K562 (cell line): ENCODE measurements around the gene ATL1. TPM values are rescaled to one million over a fixed set of nuclear protein-coding genes. Genes with fewer than 3 reads are reported as not detected.

ENCODE experiments used
- ATAC-seq: fragments of 200-7000 bp; cut with Tn5 transposase; 3 replicates; pipeline ENCODE4 v1.9.1; 2020; ENCODE audit warnings: moderate library complexity
- BruUV-seq: library from RNA; stranded (reverse); fragments of 400-500 nt; replicated peaks from 2 replicates; lab custom pipeline; 2021; lab: Mats Ljungman, UMichigan
- CTCF ChIA-PET: fragments of 300-600 bp; formaldehyde crosslinking; extraction: SDS; loops from one replicate; lab custom pipeline; 2021; ENCODE audit warnings: low intra/inter-chr PET ratio; lab: Yijun Ruan, JAX
- POLR2A ChIA-PET: fragments of 300-600, 350-650 bp; sonication (Branson Sonifier 250); formaldehyde crosslinking; extraction: SDS; loops from one replicate; lab custom pipeline; 2021; ENCODE audit warnings: antibody characterized with exemption, inconsistent platforms; lab: Yijun Ruan, JAX
- DNase-seq, 4 experiments: peaks; one replicate each; pipeline versions ENCODE4 v3.0.0 to v3.0.0-alpha.2; 2011 to 2018; ENCODE audit warnings: low spot score in 3 of 4, mixed read lengths in 3 of 4; ENCODE audit errors: extremely low read depth in 1 of 4
- FAIRE-seq: peaks from 2 replicates; lab custom pipeline; 2011; peaks lifted over from hg19 to GRCh38; lab: Jason Lieb, UNC
- H2AFZ ChIP-seq: 2 replicates; pipeline ENCODE4 v1.6.0; 2011; ENCODE audit warnings: low read depth, low read length, control low read depth, inconsistent platforms
- H3K27ac ChIP-seq: fragments of 200-600 bp; 3 replicates; pipeline ENCODE4 v1.8.0; 2011; ENCODE audit warnings: low read depth, mild to moderate bottlenecking, control low read depth, inconsistent platforms, low read length, moderate library complexity, mixed read lengths; ENCODE audit errors: extremely low read depth
- H3K27me3 ChIP-seq, 2 experiments: fragments of 300-600 bp in 1 of 2; 2 replicates in 1 of 2; 3 replicates in 1 of 2; pipeline versions ENCODE4 v1.6.0 to v1.8.0; 2011; ENCODE audit warnings: inconsistent platforms in 2 of 2, low read length in 2 of 2, mild to moderate bottlenecking in 1 of 2, mixed read lengths in 1 of 2, moderate library complexity in 1 of 2; ENCODE audit not compliant: control insufficient read depth in 2 of 2, insufficient read depth in 2 of 2
- H3K36me3 ChIP-seq: fragments of 300-600 bp; 3 replicates; pipeline ENCODE4 v1.8.0; 2011; ENCODE audit warnings: mild to moderate bottlenecking, low read length, inconsistent platforms; ENCODE audit not compliant: control insufficient read depth, insufficient read depth
- H3K4me1 ChIP-seq, 2 experiments: fragments of 200-600 bp in 1 of 2; replicated peaks in 1 of 2; 2 replicates in 1 of 2; 3 replicates in 1 of 2; pipeline versions ENCODE4 v1.5.1 to v1.8.0; 2011; ENCODE audit warnings: inconsistent platforms in 2 of 2, low read length in 2 of 2, mild to moderate bottlenecking in 1 of 2, mixed read lengths in 1 of 2, moderate library complexity in 1 of 2; ENCODE audit not compliant: control insufficient read depth in 2 of 2, insufficient read depth in 2 of 2
- H3K4me2 ChIP-seq: 2 replicates; pipeline ENCODE4 v1.6.1; 2011; ENCODE audit warnings: low read length, control low read depth, inconsistent platforms, mixed read lengths; ENCODE audit not compliant: insufficient read depth
- H3K4me3 ChIP-seq: fragments of 200-600 bp; sonication (generic), shearing (Covaris generic); 2 replicates; pipeline ENCODE4 v1.5.1; 2016; ENCODE audit warnings: control low read depth, inconsistent platforms
- H3K79me2 ChIP-seq: fragments of 200-600 bp; 3 replicates; pipeline ENCODE4 v1.8.0; 2011; ENCODE audit warnings: low read length, inconsistent platforms; ENCODE audit not compliant: control insufficient read depth, insufficient read depth
- H3K9ac ChIP-seq, 2 experiments: 2 replicates each; pipeline versions ENCODE4 v1.6.0 to v1.6.1; 2011; ENCODE audit warnings: low read depth in 2 of 2, low read length in 2 of 2, control low read depth in 1 of 2, inconsistent platforms in 1 of 2, mild to moderate bottlenecking in 1 of 2, mixed read lengths in 1 of 2; ENCODE audit not compliant: insufficient read depth in 1 of 2
- H3K9me1 ChIP-seq: one replicate; pipeline ENCODE4 v1.6.0; 2011; ENCODE audit warnings: inconsistent platforms, mild to moderate bottlenecking, low read length, moderate library complexity; ENCODE audit not compliant: control insufficient read depth, insufficient read depth
- H3K9me3 ChIP-seq: replicated peaks from 2 replicates; pipeline ENCODE4 v1.5.1; 2011; ENCODE audit warnings: low read depth, low read length, inconsistent platforms; ENCODE audit not compliant: control insufficient read depth, insufficient read depth
- H4K20me1 ChIP-seq: replicated peaks from 2 replicates; pipeline ENCODE4 v1.6.1; 2011; ENCODE audit warnings: low read length, inconsistent platforms, mixed read lengths; ENCODE audit not compliant: control insufficient read depth, insufficient read depth
- FOXK1 ChIP-seq: sonication (generic); formaldehyde crosslinking; IDR thresholded peaks from 2 replicates; pipeline ENCODE4 v1.8.0; 2022; ENCODE audit warnings: missing genetic modification reagents, mild to moderate bottlenecking, borderline replicate concordance
- GTF2F1 ChIP-seq: IDR thresholded peaks from 2 replicates; pipeline ENCODE4 v1.6.1; 2011; ENCODE audit warnings: low read depth, low read length, improper control_type of control experiment
- MBD2 ChIP-seq: sonication (generic); IDR thresholded peaks from 2 replicates; pipeline ENCODE4 v1.6.1; 2016; ENCODE audit warnings: low read depth, borderline replicate concordance
- MED1 ChIP-seq: sonication (generic); formaldehyde crosslinking; IDR thresholded peaks from 2 replicates; pipeline ENCODE4 v1.8.1; 2023; ENCODE audit warnings: missing genetic modification reagents, borderline replicate concordance
- NELFE ChIP-seq: IDR thresholded peaks from 2 replicates; pipeline ENCODE4 v1.6.1; 2011; ENCODE audit warnings: mild to moderate bottlenecking; ENCODE audit not compliant: insufficient read depth, insufficient read length
- PHF21A ChIP-seq: fragments of 450-650 bp; IDR thresholded peaks from 2 replicates; pipeline ENCODE4 v1.6.1; 2017; ENCODE audit warnings: low read depth, borderline replicate concordance
- PYGO2 ChIP-seq: fragments of 450-650 bp; IDR thresholded peaks from 2 replicates; pipeline ENCODE4 v1.6.1; 2016; ENCODE audit warnings: mild to moderate bottlenecking, missing genetic modification characterization, moderate library complexity, missing compliant biosample characterization
- RBM39 ChIP-seq: fragments of 200-400 bp; formaldehyde crosslinking; optimal IDR thresholded peaks from 2 replicates; pipeline ENCODE3; 2018; ENCODE audit warnings: low read depth, low read length
- TARDBP ChIP-seq: fragments of 450-650 bp; IDR thresholded peaks from 2 replicates; pipeline ENCODE4 v1.6.1; 2016
- TBL1XR1 ChIP-seq, 2 experiments: IDR thresholded peaks; 2 replicates each; pipeline ENCODE4 v1.6.1; 2012; ENCODE audit warnings: improper control_type of control experiment in 2 of 2, low read length in 2 of 2, mild to moderate bottlenecking in 1 of 2
- ZBTB7A ChIP-seq: IDR thresholded peaks from 2 replicates; pipeline ENCODE4 v1.6.1; 2011; ENCODE audit warnings: low read depth, mild to moderate bottlenecking, low read length, moderate library complexity, borderline replicate concordance; ENCODE audit not compliant: control insufficient read depth
- ZNF445 ChIP-seq: fragments of 250-450 bp; sonication (Bioruptor Pico); IDR thresholded peaks from 2 replicates; pipeline ENCODE4 v1.4.0; 2020; ENCODE audit warnings: low read depth, mild to moderate bottlenecking, moderate library complexity
- ZNF583 ChIP-seq: fragments of 250-450 bp; sonication (Bioruptor Pico); IDR thresholded peaks from 2 replicates; pipeline ENCODE4 v1.4.0; 2020
- ZNF589 ChIP-seq: fragments of 200-800 bp; sonication (Bioruptor generic); IDR thresholded peaks from 2 replicates; pipeline ENCODE4 v1.6.1; 2016; ENCODE audit warnings: low read depth, missing genetic modification characterization, missing compliant biosample characterization
- in situ Hi-C: fragments of 300-500 bp; cut with MboI; formaldehyde crosslinking; loops from 4 replicates; pipeline ENCODE4 v1.15.0; 2018; ENCODE audit warnings: inconsistent platforms, mixed read lengths
- intact Hi-C: fragments of 100-400 bp; cut with micrococcal nuclease; formaldehyde crosslinking; loops from 2 replicates; pipeline ENCODE4 v1.14.2; 2022
- polyA plus RNA-seq, 8 experiments: library from polyadenylated mRNA; depleted of rRNA in 4 of 8; stranded (reverse) in 5 of 8; unstranded in 3 of 8; fragments of >200 nt; fragmentation: Nextera tagmentation in 2 of 8; fragmentation: Illumina TruSeq in 1 of 8; extraction: Ambion mirVana in 2 of 8; extraction: Trizol in 1 of 8; gene quantifications; 2 replicates each; pipeline versions ENCODE4 v1.2.1 to v1.2.3, GENCODE V29; 2011 to 2014; ENCODE audit warnings: inconsistent platforms in 1 of 8, missing spikeins in 1 of 8
- total RNA-seq, 7 experiments: library from RNA; depleted of rRNA in 6 of 7; stranded (reverse); fragments of >200 nt in 6 of 7; fragmentation: Illumina TruSeq in 2 of 7; extraction: Trizol in 2 of 7; gene quantifications; 2 replicates each; pipeline versions ENCODE4 v1.2.1 to v1.2.3, GENCODE V29; 2011 to 2021; ENCODE audit warnings: low replicate concordance in 1 of 7
- TF ChIP-seq, protein P1 (sequence below): fragments of 450-650 bp; IDR thresholded peaks from 2 replicates; pipeline ENCODE4 v1.6.1; 2016; ENCODE audit warnings: mild to moderate bottlenecking, moderate library complexity

Gene ATL1
- total and polyA plus RNA-seq, 9 of the 15 experiments (the other 6 are each of a cell fraction or from before 2014, with no cell fraction given), result 0.04 to 0.16 (median 0.07) TPM; not detected in 4

DNA sequence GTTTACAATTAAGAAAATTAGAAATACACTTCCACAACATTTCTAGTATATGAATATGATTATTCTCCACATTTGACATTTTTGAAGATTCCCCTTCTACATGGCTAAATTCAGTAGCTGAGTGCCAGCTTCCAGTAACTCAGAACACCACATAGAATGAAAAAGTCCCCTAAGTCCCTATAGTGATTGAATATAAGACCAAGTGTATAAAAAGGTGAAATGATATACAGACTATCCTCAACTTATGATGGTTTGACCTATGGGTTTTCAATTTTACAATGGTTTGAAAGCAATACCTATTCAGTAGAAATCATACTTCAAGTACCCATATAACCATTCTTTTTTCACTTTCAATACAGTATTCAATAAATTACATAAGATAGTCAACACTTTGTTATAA, 15.8 kb downstream of the ATL1 start:
- no peak overlapping the region for H3K9ac ChIP-seq
- no peaks in the 10 kb centered on the region for H3K4me1 ChIP-seq
- no TSS peak for BruUV-seq
- intact Hi-C loops, result no loop called here
- H3K9me1 ChIP-seq, result no peaks in the 10 kb centered on the region
- H3K27me3 ChIP-seq, result no peaks in the 10 kb centered on the region
- no peaks in the 10 kb centered on the region for H3K79me2 ChIP-seq
- H3K36me3 ChIP-seq, result no peaks in the 10 kb centered on the region
- no peak overlapping the region for H3K4me3 ChIP-seq
- ATAC-seq, result no peak
- H2AFZ ChIP-seq, result no peak overlapping the region
- no peaks in the 10 kb centered on the region for H3K9me3 ChIP-seq
- H3K4me2 ChIP-seq, result no peak overlapping the region
- H3K27ac ChIP-seq, result no peak overlapping the region
- no peaks in the 10 kb centered on the region for H4K20me1 ChIP-seq
- in situ Hi-C loops, result no loop called here
- FAIRE-seq, result no peak
- DNase-seq, result no peak
- ChIA-PET CTCF (no interaction called here), POLR2A (no interaction called here)
- TF ChIP-seq GTF2F1 (no peak), ZNF445 (CRISPR knock-in tag) (no peak), MBD2 (no peak), ZBTB7A (no peak), FOXK1 (CRISPR knock-in tag) (no peak), TARDBP (no peak), TBL1XR1 (IDR thresholded peaks at IDR 0.05; ENCODE audit: low read length in 2 of 2) (no peak), NELFE (no peak), MED1 (no peak), PHF21A (no peak), RBM39 (no peak), ZNF589 (CRISPR knock-in tag) (no peak), PYGO2 (no peak), ZNF583 (CRISPR knock-in tag) (no peak)
- TF ChIP-seq, protein P1, sequence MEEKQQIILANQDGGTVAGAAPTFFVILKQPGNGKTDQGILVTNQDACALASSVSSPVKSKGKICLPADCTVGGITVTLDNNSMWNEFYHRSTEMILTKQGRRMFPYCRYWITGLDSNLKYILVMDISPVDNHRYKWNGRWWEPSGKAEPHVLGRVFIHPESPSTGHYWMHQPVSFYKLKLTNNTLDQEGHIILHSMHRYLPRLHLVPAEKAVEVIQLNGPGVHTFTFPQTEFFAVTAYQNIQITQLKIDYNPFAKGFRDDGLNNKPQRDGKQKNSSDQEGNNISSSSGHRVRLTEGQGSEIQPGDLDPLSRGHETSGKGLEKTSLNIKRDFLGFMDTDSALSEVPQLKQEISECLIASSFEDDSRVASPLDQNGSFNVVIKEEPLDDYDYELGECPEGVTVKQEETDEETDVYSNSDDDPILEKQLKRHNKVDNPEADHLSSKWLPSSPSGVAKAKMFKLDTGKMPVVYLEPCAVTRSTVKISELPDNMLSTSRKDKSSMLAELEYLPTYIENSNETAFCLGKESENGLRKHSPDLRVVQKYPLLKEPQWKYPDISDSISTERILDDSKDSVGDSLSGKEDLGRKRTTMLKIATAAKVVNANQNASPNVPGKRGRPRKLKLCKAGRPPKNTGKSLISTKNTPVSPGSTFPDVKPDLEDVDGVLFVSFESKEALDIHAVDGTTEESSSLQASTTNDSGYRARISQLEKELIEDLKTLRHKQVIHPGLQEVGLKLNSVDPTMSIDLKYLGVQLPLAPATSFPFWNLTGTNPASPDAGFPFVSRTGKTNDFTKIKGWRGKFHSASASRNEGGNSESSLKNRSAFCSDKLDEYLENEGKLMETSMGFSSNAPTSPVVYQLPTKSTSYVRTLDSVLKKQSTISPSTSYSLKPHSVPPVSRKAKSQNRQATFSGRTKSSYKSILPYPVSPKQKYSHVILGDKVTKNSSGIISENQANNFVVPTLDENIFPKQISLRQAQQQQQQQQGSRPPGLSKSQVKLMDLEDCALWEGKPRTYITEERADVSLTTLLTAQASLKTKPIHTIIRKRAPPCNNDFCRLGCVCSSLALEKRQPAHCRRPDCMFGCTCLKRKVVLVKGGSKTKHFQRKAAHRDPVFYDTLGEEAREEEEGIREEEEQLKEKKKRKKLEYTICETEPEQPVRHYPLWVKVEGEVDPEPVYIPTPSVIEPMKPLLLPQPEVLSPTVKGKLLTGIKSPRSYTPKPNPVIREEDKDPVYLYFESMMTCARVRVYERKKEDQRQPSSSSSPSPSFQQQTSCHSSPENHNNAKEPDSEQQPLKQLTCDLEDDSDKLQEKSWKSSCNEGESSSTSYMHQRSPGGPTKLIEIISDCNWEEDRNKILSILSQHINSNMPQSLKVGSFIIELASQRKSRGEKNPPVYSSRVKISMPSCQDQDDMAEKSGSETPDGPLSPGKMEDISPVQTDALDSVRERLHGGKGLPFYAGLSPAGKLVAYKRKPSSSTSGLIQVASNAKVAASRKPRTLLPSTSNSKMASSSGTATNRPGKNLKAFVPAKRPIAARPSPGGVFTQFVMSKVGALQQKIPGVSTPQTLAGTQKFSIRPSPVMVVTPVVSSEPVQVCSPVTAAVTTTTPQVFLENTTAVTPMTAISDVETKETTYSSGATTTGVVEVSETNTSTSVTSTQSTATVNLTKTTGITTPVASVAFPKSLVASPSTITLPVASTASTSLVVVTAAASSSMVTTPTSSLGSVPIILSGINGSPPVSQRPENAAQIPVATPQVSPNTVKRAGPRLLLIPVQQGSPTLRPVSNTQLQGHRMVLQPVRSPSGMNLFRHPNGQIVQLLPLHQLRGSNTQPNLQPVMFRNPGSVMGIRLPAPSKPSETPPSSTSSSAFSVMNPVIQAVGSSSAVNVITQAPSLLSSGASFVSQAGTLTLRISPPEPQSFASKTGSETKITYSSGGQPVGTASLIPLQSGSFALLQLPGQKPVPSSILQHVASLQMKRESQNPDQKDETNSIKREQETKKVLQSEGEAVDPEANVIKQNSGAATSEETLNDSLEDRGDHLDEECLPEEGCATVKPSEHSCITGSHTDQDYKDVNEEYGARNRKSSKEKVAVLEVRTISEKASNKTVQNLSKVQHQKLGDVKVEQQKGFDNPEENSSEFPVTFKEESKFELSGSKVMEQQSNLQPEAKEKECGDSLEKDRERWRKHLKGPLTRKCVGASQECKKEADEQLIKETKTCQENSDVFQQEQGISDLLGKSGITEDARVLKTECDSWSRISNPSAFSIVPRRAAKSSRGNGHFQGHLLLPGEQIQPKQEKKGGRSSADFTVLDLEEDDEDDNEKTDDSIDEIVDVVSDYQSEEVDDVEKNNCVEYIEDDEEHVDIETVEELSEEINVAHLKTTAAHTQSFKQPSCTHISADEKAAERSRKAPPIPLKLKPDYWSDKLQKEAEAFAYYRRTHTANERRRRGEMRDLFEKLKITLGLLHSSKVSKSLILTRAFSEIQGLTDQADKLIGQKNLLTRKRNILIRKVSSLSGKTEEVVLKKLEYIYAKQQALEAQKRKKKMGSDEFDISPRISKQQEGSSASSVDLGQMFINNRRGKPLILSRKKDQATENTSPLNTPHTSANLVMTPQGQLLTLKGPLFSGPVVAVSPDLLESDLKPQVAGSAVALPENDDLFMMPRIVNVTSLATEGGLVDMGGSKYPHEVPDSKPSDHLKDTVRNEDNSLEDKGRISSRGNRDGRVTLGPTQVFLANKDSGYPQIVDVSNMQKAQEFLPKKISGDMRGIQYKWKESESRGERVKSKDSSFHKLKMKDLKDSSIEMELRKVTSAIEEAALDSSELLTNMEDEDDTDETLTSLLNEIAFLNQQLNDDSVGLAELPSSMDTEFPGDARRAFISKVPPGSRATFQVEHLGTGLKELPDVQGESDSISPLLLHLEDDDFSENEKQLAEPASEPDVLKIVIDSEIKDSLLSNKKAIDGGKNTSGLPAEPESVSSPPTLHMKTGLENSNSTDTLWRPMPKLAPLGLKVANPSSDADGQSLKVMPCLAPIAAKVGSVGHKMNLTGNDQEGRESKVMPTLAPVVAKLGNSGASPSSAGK, result no peak
